Ishikawa (cell line): Measurements from ENCODE around the gene MTHFD1L.

Source experiments
- EGR1 ChIP-seq: IDR thresholded peaks from 2 replicates; pipeline ENCODE4 v1.6.1; 2012
- EP300 ChIP-seq: IDR thresholded peaks from 2 replicates; pipeline ENCODE4 v1.6.1; 2012; ENCODE audit warnings: borderline replicate concordance
- MAX ChIP-seq: IDR thresholded peaks from 2 replicates; pipeline ENCODE4 v1.6.1; 2012
- REST ChIP-seq: IDR thresholded peaks from 2 replicates; pipeline ENCODE4 v1.6.1; 2012; ENCODE audit warnings: low read depth, mild to moderate bottlenecking
- TAF1 ChIP-seq: IDR thresholded peaks from 2 replicates; pipeline ENCODE4 v1.6.1; 2012; ENCODE audit warnings: low read depth, mild to moderate bottlenecking
- TCF12 ChIP-seq: IDR thresholded peaks from 2 replicates; pipeline ENCODE4 v1.6.1; 2012; ENCODE audit warnings: low read depth
- USF1 ChIP-seq: IDR thresholded peaks from 2 replicates; pipeline ENCODE4 v1.6.1; 2012
- YY1 ChIP-seq: IDR thresholded peaks from 2 replicates; pipeline ENCODE4 v1.6.1; 2012; ENCODE audit warnings: low read depth
- ZBTB7A ChIP-seq: IDR thresholded peaks from 2 replicates; pipeline ENCODE4 v1.6.1; 2012; ENCODE audit warnings: low read depth

- TF ChIP-seq REST (no peak), YY1 (no peak), EP300 (no peak), ZBTB7A (no peak), TCF12 (no peak), EGR1 (no peak), USF1 (no peak), TAF1 (no peak), MAX (no peak)
Measured at GRCh38 chr6:150831577-150831976, 33.9 kb upstream of the MTHFD1L start.
